Epithelial cell of esophagus (primary cell): ENCODE data around the gene MC2R.
A peak's percentile ranks its signal among the peaks of the same experiment; 100 is the strongest.

ENCODE experiments used
- DNase-seq: peaks from one replicate; pipeline ENCODE4 v3.0.0; 2010; ENCODE audit warnings: low read depth
- H3K4me3 ChIP-seq: 2 replicates; pipeline ENCODE4 v1.5.1; 2011; ENCODE audit warnings: mild to moderate bottlenecking, low read length, control low read depth
- CTCF ChIP-seq: IDR thresholded peaks from 2 replicates; pipeline ENCODE4 v1.5.1; 2011; ENCODE audit warnings: low read depth, mild to moderate bottlenecking, low read length, control low read depth, inconsistent platforms; ENCODE audit not compliant: insufficient read depth; ENCODE audit errors: missing control alignments

The MC2R gene

DNA sequence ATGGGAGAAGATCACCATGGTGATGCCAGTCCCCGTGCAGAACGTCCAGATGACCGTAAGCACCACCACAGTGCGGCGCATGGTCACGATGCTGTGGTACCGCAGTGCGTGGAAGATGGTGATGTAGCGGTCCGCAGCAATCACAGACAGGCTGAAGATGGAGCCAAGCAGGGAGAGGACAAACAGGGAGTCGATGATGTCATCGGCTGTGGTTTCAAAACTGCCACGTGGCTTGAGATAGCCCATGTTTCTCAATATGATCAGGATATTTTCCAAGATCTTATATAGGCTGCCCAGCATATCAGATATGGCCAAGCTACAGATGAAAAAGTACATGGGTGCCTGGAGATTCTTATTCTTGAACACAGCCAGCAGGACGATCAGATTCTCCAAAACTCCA is 30.3 kb downstream of the MC2R start:
- DNase-seq = no peak
- no peak for TF ChIP-seq CTCF

GRCh38 chr18:13879937-13880336 is 35.4 kb downstream of the MC2R start:
- H3K4me3 ChIP-seq = no peak overlapping the region
- DNase-seq = no peak
- no peak for TF ChIP-seq CTCF

More for the DNA sequence above, 30.3 kb downstream of the MC2R start:
- H3K4me3 ChIP-seq = no peak overlapping the region

DNA sequence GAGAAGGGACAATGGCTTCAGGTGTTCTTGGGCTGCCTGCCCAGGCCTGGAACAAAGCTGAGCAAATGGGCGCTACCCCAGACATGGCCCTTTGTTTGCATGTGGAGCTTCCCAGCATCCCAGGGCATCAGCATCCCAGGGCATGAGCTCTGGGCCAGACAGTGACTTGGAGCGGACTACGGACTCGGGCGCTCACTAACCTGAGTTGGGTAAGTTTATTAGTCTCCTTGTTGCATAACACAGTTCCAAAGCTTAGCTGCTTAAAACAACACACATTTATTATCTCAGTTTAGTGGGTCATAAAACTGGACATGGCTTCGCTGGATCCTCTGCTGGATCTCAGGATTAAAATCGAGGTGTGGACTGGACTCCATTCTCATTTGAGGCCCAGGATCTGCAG is 35.8 kb downstream of the MC2R start:
- DNase-seq = no peak
- TF ChIP-seq CTCF = no peak
- H3K4me3 ChIP-seq = no peak overlapping the region

DNA sequence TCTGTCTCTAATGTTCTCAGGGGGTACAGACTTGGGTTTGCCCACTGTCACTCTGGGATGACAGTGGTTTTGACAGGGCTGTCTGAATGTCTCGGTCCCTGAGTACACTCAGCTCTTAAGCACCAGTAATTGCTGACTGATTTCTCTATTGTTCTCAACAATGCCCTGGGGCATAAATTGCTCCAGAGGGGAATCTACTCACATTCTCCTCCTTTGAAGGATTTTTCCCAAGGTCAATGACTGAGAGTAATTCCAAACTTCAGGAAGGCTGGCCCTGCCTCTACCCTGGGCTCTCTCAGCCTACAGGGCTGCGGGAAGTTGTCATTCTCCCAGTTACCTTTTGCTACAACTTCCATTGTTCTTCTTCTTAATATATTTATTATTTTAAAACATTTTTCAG is 36.5 kb downstream of the MC2R start:
- no peak overlapping the region for H3K4me3 ChIP-seq
- peak; percentile 5 for DNase-seq
- no peak for TF ChIP-seq CTCF

DNA sequence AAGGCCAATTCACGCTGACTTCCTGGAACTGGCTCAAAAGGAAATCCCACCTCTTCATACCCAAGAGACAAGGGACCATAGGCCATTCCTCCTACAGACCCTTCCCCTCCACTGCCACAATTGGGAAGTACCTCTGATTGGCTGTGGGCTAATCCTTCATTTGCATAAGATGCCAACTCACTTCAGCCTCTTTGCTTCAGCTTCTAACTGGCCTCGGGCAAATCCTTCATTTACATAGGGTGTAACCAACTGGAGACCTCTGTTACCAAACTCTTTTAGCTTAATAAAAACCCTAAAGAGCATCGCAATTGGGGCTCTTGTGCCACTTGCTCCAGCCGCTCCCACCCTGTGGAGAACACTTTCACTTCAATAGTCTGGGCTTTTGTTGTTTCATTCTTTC is 38.2 kb downstream of the MC2R start:
- no peak for DNase-seq

GRCh38 chr18:13874558-13874957 is 40.8 kb downstream of the MC2R start:
- H3K4me3 ChIP-seq = no peak overlapping the region
- no peak for TF ChIP-seq CTCF
- DNase-seq = no peak

More for the DNA sequence above, 38.2 kb downstream of the MC2R start:
- no peak overlapping the region for H3K4me3 ChIP-seq
- no peak for TF ChIP-seq CTCF

GRCh38 chr18:13872932-13873331 is 42.4 kb downstream of the MC2R start:
- no peak overlapping the region for H3K4me3 ChIP-seq
- TF ChIP-seq CTCF = no peak

More at GRCh38 chr18:13872932-13873331, 42.4 kb downstream of the MC2R start:
- DNase-seq = no peak
